HepG2 (cell line): ENCODE results near the gene SLC25A47. TPM values are rescaled to one million over a fixed set of nuclear protein-coding genes. Genes with fewer than 3 reads are reported as not detected.

Experiments used
- ATAC-seq: fragments of 200-7000 bp; cut with Tn5 transposase; 3 replicates; pipeline ENCODE4 v1.9.1; 2020; ENCODE audit warnings: mild to moderate bottlenecking, moderate library complexity
- BruUV-seq: library from RNA; stranded (reverse); fragments of 400-500 nt; replicated peaks from 2 replicates; lab custom pipeline; 2021; lab: Mats Ljungman, UMichigan
- CTCF ChIA-PET: fragments of 300-600 bp; formaldehyde crosslinking; extraction: SDS; loops from one replicate; lab custom pipeline; 2021; ENCODE audit warnings: low total read pairs, inconsistent platforms, low intra/inter-chr PET ratio; lab: Yijun Ruan, JAX
- POLR2A ChIA-PET: fragments of 350-600 bp; sonication (Branson Sonifier 250); formaldehyde crosslinking; loops from one replicate; lab custom pipeline; 2020; ENCODE audit warnings: antibody characterized with exemption, inconsistent platforms; lab: Yijun Ruan, JAX
- DNase-seq: peaks from one replicate; pipeline ENCODE4 v3.0.0-alpha.2; 2015; ENCODE audit warnings: low spot score
- FAIRE-seq: peaks from 3 replicates; lab custom pipeline; 2011; peaks lifted over from hg19 to GRCh38; lab: Jason Lieb, UNC
- H2AFZ ChIP-seq: one replicate; pipeline ENCODE4 v1.6.1; 2011; ENCODE audit warnings: low read length, inconsistent platforms
- H3K27ac ChIP-seq: fragments of 300-600 bp; 3 replicates; pipeline ENCODE4 v1.8.0; 2011; ENCODE audit warnings: mixed run types, mild to moderate bottlenecking, mixed read lengths, low read length, inconsistent platforms; ENCODE audit not compliant: insufficient read depth; ENCODE audit errors: extremely low read length
- H3K27me3 ChIP-seq, 2 experiments: fragments of 200-600 bp in 1 of 2; 2 replicates in 1 of 2; 3 replicates in 1 of 2; pipeline versions ENCODE4 v1.6.0 to v1.8.0; 2011; ENCODE audit warnings: low read length in 2 of 2, mild to moderate bottlenecking in 2 of 2, moderate library complexity in 2 of 2, inconsistent platforms in 1 of 2; ENCODE audit not compliant: insufficient read depth in 2 of 2, control insufficient read depth in 1 of 2
- H3K36me3 ChIP-seq, 2 experiments: fragments of 200-600 bp in 1 of 2; replicated peaks in 1 of 2; 2 replicates in 1 of 2; 3 replicates in 1 of 2; pipeline versions ENCODE4 v1.5.1 to v1.8.0; 2011; ENCODE audit warnings: low read length in 2 of 2, inconsistent platforms in 1 of 2; ENCODE audit not compliant: insufficient read depth in 2 of 2, control insufficient read depth in 1 of 2
- H3K4me1 ChIP-seq: 2 replicates; pipeline ENCODE4 v1.5.1; 2012; ENCODE audit warnings: low read length, inconsistent platforms; ENCODE audit not compliant: insufficient read depth
- H3K4me2 ChIP-seq: 2 replicates; pipeline ENCODE4 v1.6.0; 2011; ENCODE audit warnings: low read depth, low read length, inconsistent platforms
- H3K4me3 ChIP-seq, 3 experiments: fragments of 200-600 bp in 1 of 3; sonication (generic), shearing (Covaris generic) in 1 of 3; replicated peaks in 1 of 3; 2 replicates each; pipeline ENCODE4 v1.5.1; 2011 to 2016; ENCODE audit warnings: low read length in 3 of 3, inconsistent platforms in 2 of 3, low read depth in 2 of 3, mild to moderate bottlenecking in 2 of 3, control low read depth in 1 of 3, mixed read lengths in 1 of 3; ENCODE audit not compliant: insufficient read depth in 1 of 3
- H3K79me2 ChIP-seq: one replicate; pipeline ENCODE4 v1.6.1; 2011; ENCODE audit warnings: low read length, inconsistent platforms; ENCODE audit not compliant: insufficient read depth
- H3K9ac ChIP-seq: 2 replicates; pipeline ENCODE4 v1.6.0; 2011; ENCODE audit warnings: mild to moderate bottlenecking, low read depth, low read length, inconsistent platforms; ENCODE audit not compliant: insufficient read depth
- H3K9me3 ChIP-seq: 2 replicates; pipeline ENCODE4 v1.5.1; 2012; ENCODE audit warnings: mild to moderate bottlenecking, low read length
- H4K20me1 ChIP-seq: 2 replicates; pipeline ENCODE4 v1.6.0; 2011; ENCODE audit warnings: inconsistent platforms, mild to moderate bottlenecking, low read length, moderate library complexity; ENCODE audit not compliant: insufficient read depth
- AGO2 ChIP-seq: fragments of 200-400 bp; formaldehyde crosslinking; optimal IDR thresholded peaks from 2 replicates; pipeline ENCODE3; 2017; ENCODE audit warnings: mild to moderate bottlenecking, low read depth, low read length, moderate library complexity
- CENPBD1 ChIP-seq: sonication (generic); formaldehyde crosslinking; IDR thresholded peaks from 2 replicates; pipeline ENCODE4 v1.8.0; 2022; ENCODE audit warnings: missing genetic modification reagents, low read depth, mild to moderate bottlenecking, borderline replicate concordance
- KDM5A ChIP-seq: fragments of 200-600 bp; sonication (generic); IDR thresholded peaks from 2 replicates; pipeline ENCODE4 v1.7.0; 2018; ENCODE audit warnings: antibody characterized with exemption, mild to moderate bottlenecking, low read length, borderline replicate concordance
- MIER2 ChIP-seq: IDR thresholded peaks from 2 replicates; pipeline ENCODE4 v1.6.1; 2016; ENCODE audit warnings: missing biosample characterization, missing genetic modification reagents
- NCOA2 ChIP-seq: sonication (generic); formaldehyde crosslinking; IDR thresholded peaks from 2 replicates; pipeline ENCODE4 v1.8.0; 2022; ENCODE audit warnings: inconsistent platforms
- NFKBIZ ChIP-seq: IDR thresholded peaks from 2 replicates; pipeline ENCODE4 v1.6.1; 2018; ENCODE audit warnings: missing genetic modification reagents, missing compliant biosample characterization
- NR2C2 ChIP-seq: sonication (generic); formaldehyde crosslinking; IDR thresholded peaks from 2 replicates; pipeline ENCODE4 v1.4.0; 2020; ENCODE audit warnings: missing genetic modification reagents, mild to moderate bottlenecking, moderate library complexity, borderline replicate concordance
- TEF ChIP-seq: sonication (generic); formaldehyde crosslinking; IDR thresholded peaks from 2 replicates; pipeline ENCODE4 v1.5.0; 2020; ENCODE audit warnings: missing genetic modification reagents
- ZMAT3 ChIP-seq: sonication (generic); formaldehyde crosslinking; conservative IDR thresholded peaks from 2 replicates; pipeline ENCODE4 v1.7.0; 2021; ENCODE audit warnings: missing genetic modification reagents
- ZNF275 ChIP-seq: sonication (generic); formaldehyde crosslinking; IDR thresholded peaks from 2 replicates; pipeline ENCODE4 v1.8.0; 2022; ENCODE audit warnings: missing genetic modification reagents, mild to moderate bottlenecking, inconsistent platforms, borderline replicate concordance
- ZNF570 ChIP-seq: sonication (generic); formaldehyde crosslinking; IDR thresholded peaks from 2 replicates; pipeline ENCODE4 v1.4.0; 2020; ENCODE audit warnings: mild to moderate bottlenecking, missing genetic modification reagents, borderline replicate concordance
- ZNF605 ChIP-seq: sonication (generic); formaldehyde crosslinking; IDR thresholded peaks from 2 replicates; pipeline ENCODE4 v1.8.0; 2022; ENCODE audit warnings: mild to moderate bottlenecking, missing genetic modification reagents
- ZNF7 ChIP-seq: IDR thresholded peaks from 2 replicates; pipeline ENCODE4 v1.6.1; 2016; ENCODE audit warnings: missing biosample characterization, missing genetic modification reagents
- ZNF747 ChIP-seq: sonication (generic); formaldehyde crosslinking; IDR thresholded peaks from 2 replicates; pipeline ENCODE4 v1.8.1; 2023; ENCODE audit warnings: missing genetic modification reagents, mild to moderate bottlenecking, borderline replicate concordance
- ZSCAN9 ChIP-seq: IDR thresholded peaks from 2 replicates; pipeline ENCODE4 v1.6.1; 2016; ENCODE audit warnings: borderline replicate concordance
- WGBS: methylation state at CpG from one replicate; pipeline ENCODE4 v1.1.6; 2017; ENCODE audit warnings: low lambda C conversion rate; 5-methylcytosine and 5-hydroxymethylcytosine counted together
- in situ Hi-C: cut with HindIII; loops from 2 replicates; pipeline ENCODE4 v1.10.0; 2017; ENCODE audit warnings: low pct_unique_long_range_greater_than_20kb; ENCODE audit not compliant: extremely low pct_ligation_motif_present
- intact Hi-C: fragments of 100-400 bp; cut with micrococcal nuclease; formaldehyde crosslinking; loops from one replicate; pipeline ENCODE4 v1.10.0; 2022; ENCODE audit not compliant: unreplicated experiment
- polyA plus RNA-seq, 8 experiments: library from polyadenylated mRNA; depleted of rRNA in 3 of 8; stranded (reverse) in 7 of 8; unstranded in 1 of 8; fragments of >200 nt; fragmentation: Illumina TruSeq in 4 of 8; extraction: Trizol in 4 of 8; gene quantifications; 2 replicates each; pipeline versions ENCODE4 v1.2.1 to v1.2.3, GENCODE V29; 2011 to 2016; ENCODE audit warnings: low read depth in 4 of 8, missing spikeins in 1 of 8, mixed read lengths in 1 of 8; ENCODE audit not compliant: insufficient read depth in 1 of 8
- total RNA-seq, 5 experiments: library from RNA; depleted of rRNA; stranded (reverse); fragments of >200 nt; fragmentation: Illumina TruSeq; extraction: Trizol; gene quantifications; 2 replicates each; pipeline ENCODE4 v1.2.3, GENCODE V29; 2016; ENCODE audit warnings: low read depth in 1 of 5

SLC25A47 gene
- total and polyA plus RNA-seq, 2 of the 13 experiments (the other 11 are each of a cell fraction or from before 2014, with no cell fraction given): 1.0 to 1.7 TPM

GRCh38 chr14:100336618-100337530 is 13.7 kb downstream of the SLC25A47 start:
- Histone ChIP-seq H3K27me3 (no peaks in the 10 kb centered on the region), H3K9me3 (no peaks in the 10 kb centered on the region), H3K36me3 (peaks cover 13 to 39% of the 10 kb centered on the region in 2 experiments; a peak in 4 of 5 replicates), H3K4me2 (no peak overlapping the region), H3K79me2 (no peaks in the 10 kb centered on the region), H2AFZ (no peak overlapping the region), H3K9ac (no peak overlapping the region), H3K4me1 (no peaks in the 10 kb centered on the region), H3K27ac (no peak overlapping the region), H4K20me1 (no peaks in the 10 kb centered on the region), H3K4me3 (no peak overlapping the region)
- intact Hi-C loops (no loop called here), in situ Hi-C loops (no loop called here)
- ATAC-seq: no peak
- no peak for FAIRE-seq
- no TSS peak for BruUV-seq
- POLR2A ChIA-PET: no interaction called here
- no peak for DNase-seq
- CTCF ChIA-PET: no interaction called here
- WGBS: 97% methylated on average over 17 of the region's 18 CpGs
- no peak for TF ChIP-seq MIER2
- no peak for TF ChIP-seq ZNF7 (CRISPR knock-in tag)
- TF ChIP-seq NR2C2 (CRISPR knock-in tag): no peak
- no peak for TF ChIP-seq CENPBD1
- TF ChIP-seq ZNF605 (CRISPR knock-in tag): no peak
- TF ChIP-seq NFKBIZ: no peak

- BruUV-seq: no TSS peak
- Histone ChIP-seq H3K9me3 (no peaks in the 10 kb centered on the region), H3K4me1 (no peaks in the 10 kb centered on the region), H3K27me3 (no peaks in the 10 kb centered on the region), H3K79me2 (no peaks in the 10 kb centered on the region), H3K4me3 (no peak overlapping the region), H4K20me1 (no peaks in the 10 kb centered on the region), H3K4me2 (no peak overlapping the region), H3K27ac (no peak overlapping the region), H3K36me3 (peaks cover 15 to 40% of the 10 kb centered on the region in 2 experiments; a peak in 4 of 5 replicates), H3K9ac (no peak overlapping the region), H2AFZ (no peak overlapping the region)
- TF ChIP-seq KDM5A (no peak), TEF (no peak), NCOA2 (CRISPR knock-in tag) (no peak), ZNF570 (CRISPR knock-in tag) (no peak), ZNF275 (CRISPR knock-in tag) (no peak), ZSCAN9 (CRISPR knock-in tag) (no peak), ZNF747 (no peak), AGO2 (no peak), ZMAT3 (CRISPR knock-in tag) (no peak)
- in situ Hi-C loops (no loop called here), intact Hi-C loops (no loop called here)
- FAIRE-seq (no peak), ATAC-seq (no peak), DNase-seq (no peak)
- 100% methylated on average over 4 of the region's 6 CpGs for WGBS
- ChIA-PET POLR2A (interaction anchor here (1.7 kb wide), 1 partner anchor 11 kb away, joined by 4 read pairs; no protein-coding TSS in a partner anchor), CTCF (no interaction called here)
Measured at GRCh38 chr14:100339766-100340422, 16.8 kb downstream of the SLC25A47 start.
